ENCODE measurements around the gene CANX. TPM values are rescaled to one million over a fixed set of nuclear protein-coding genes. Genes with fewer than 3 reads are reported as not detected.

Gene CANX
- total RNA-seq, 1 donor from 2014 or later: 414 TPM

DNA sequence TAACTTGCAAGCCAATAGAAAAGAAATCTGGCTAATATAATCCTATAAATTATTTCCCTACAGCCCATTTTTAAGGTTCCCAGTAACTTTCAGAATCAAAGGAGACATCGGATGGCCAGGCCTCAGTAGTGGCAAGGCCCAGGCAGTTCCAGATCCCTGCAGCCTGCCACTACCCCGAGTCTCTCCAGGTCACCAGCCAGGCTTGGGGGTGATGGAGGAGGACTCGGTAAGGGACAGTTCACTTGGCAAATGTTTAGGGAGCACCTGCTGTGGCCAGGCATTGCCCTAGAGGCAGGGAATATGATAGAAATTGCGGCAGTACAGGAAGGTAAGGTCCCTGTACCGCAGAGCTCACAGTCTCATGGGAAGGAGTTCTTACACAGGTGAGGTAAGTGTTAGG, 79.8 kb downstream of the CANX start:
- intact Hi-C loops (cut with micrococcal nuclease): no loop called here
- H3K36me3 ChIP-seq: peaks cover 51% of the 10 kb centered on the region
- H3K27ac ChIP-seq (replicated peaks): no peak overlapping the region
- H3K9me3 ChIP-seq (replicated peaks): no peaks in the 10 kb centered on the region
- H3K27me3 ChIP-seq (ENCODE audit: low read depth): no peaks in the 10 kb centered on the region
- H3K4me3 ChIP-seq: no peak overlapping the region
- H3K4me1 ChIP-seq: peaks cover 10% of the 10 kb centered on the region
- no peak for DNase-seq
- TF ChIP-seq, protein P1, sequence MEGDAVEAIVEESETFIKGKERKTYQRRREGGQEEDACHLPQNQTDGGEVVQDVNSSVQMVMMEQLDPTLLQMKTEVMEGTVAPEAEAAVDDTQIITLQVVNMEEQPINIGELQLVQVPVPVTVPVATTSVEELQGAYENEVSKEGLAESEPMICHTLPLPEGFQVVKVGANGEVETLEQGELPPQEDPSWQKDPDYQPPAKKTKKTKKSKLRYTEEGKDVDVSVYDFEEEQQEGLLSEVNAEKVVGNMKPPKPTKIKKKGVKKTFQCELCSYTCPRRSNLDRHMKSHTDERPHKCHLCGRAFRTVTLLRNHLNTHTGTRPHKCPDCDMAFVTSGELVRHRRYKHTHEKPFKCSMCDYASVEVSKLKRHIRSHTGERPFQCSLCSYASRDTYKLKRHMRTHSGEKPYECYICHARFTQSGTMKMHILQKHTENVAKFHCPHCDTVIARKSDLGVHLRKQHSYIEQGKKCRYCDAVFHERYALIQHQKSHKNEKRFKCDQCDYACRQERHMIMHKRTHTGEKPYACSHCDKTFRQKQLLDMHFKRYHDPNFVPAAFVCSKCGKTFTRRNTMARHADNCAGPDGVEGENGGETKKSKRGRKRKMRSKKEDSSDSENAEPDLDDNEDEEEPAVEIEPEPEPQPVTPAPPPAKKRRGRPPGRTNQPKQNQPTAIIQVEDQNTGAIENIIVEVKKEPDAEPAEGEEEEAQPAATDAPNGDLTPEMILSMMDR (IDR thresholded peaks at IDR 0.05; ENCODE audit: borderline replicate concordance): no peak

DNA sequence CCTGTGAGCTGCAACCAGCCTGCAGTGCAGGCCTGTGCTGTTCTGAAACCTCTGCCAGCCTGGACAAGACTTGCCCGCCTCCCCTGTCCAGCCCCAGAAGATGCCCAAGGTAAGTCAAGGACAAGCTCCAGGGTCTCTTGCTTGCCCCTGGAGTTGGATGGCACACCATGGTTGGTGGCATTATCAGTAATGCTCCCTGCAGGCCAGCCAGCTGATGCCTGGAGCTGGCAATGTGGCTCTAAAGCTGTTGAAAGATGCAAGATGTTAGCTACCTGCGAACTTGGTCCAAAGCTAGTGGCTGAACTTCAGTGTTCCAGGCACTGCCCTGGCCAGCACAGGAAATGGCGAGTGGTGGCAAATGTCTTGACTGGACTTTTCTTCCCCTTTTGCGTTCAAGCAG, 81.1 kb downstream of the CANX start:
- H3K4me1 ChIP-seq: peaks cover 10% of the 10 kb centered on the region

DNA sequence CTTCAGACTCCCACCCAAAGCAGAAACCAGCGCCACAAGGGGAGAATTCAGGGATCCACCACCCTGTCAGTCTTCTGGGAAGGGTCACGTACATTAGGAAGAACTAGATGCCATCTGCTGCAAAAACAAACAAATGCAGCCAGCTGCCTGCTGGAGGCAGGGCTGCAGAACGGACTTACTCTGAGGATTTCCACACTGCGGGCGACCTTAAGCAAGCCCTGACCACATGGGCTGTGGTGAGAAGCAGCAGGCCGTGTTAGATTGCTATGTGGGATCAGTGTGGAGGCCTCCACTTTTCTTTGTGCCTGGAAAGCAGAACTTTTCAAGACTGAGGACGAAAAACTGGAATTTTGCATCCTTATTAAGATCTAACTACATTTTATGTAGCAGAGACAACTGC, 81.6 kb downstream of the CANX start:
- H3K27ac ChIP-seq (replicated peaks): no peak overlapping the region
- TF ChIP-seq, protein P1 (IDR thresholded peaks at IDR 0.05; ENCODE audit: borderline replicate concordance): no peak
- peaks cover 10% of the 10 kb centered on the region for H3K4me1 ChIP-seq
- H3K27me3 ChIP-seq (ENCODE audit: low read depth): no peaks in the 10 kb centered on the region
- H3K4me3 ChIP-seq: no peak overlapping the region
- no peak for DNase-seq
- peaks cover 33% of the 10 kb centered on the region for H3K36me3 ChIP-seq
- no peaks in the 10 kb centered on the region for H3K9me3 ChIP-seq (replicated peaks)
- intact Hi-C loops (cut with micrococcal nuclease): no loop called here

More for the DNA sequence above, 81.1 kb downstream of the CANX start:
- Histone ChIP-seq H3K27me3 (ENCODE audit: low read depth) (no peaks in the 10 kb centered on the region), H3K9me3 (replicated peaks) (no peaks in the 10 kb centered on the region), H3K27ac (replicated peaks) (no peak overlapping the region), H3K4me3 (no peak overlapping the region), H3K36me3 (peaks cover 38% of the 10 kb centered on the region)
- intact Hi-C loops (cut with micrococcal nuclease): no loop called here
- DNase-seq: no peak
- TF ChIP-seq, protein P1 (IDR thresholded peaks at IDR 0.05; ENCODE audit: borderline replicate concordance): no peak

Other genes starting within 250 kb of the CANX start
- gene RUFY1, start 148.4 kb upstream of the CANX start, total RNA-seq: 21.5 TPM
- gene HNRNPH1, start 75.3 kb upstream of the CANX start, total RNA-seq: 207 TPM
- gene CBY3, start 17.9 kb upstream of the CANX start, total RNA-seq: not detected
- gene MAML1, start 33.9 kb downstream of the CANX start, total RNA-seq: 11.8 TPM
- gene LTC4S, start 95.0 kb downstream of the CANX start, total RNA-seq: 10.9 TPM
- 98.7 TPM for gene MGAT4B, start 107.9 kb downstream of the CANX start, total RNA-seq
- 438 TPM for gene SQSTM1, start 121.9 kb downstream of the CANX start, total RNA-seq
- gene MRNIP, start 159.8 kb downstream of the CANX start, total RNA-seq: 13.1 TPM
- 31.1 TPM for gene TBC1D9B, start 208.9 kb downstream of the CANX start, total RNA-seq